Adipose tissue (tissue), 3 donors: ENCODE data around the gene FATE1. TPM values are rescaled to one million over a fixed set of nuclear protein-coding genes. Genes with fewer than 3 reads are reported as not detected.

ENCODE experiments used
- H3K27ac ChIP-seq: one replicate; pipeline ENCODE4 v1.5.1; 2013; ENCODE audit warnings: low read depth, low read length
- WGBS, 3 donors: extraction: QIAGEN DNeasy Blood & Tissue Kit; methylation state at CpG; one replicate each; pipeline ENCODE4 v1.1.7; 2013; 5-methylcytosine and 5-hydroxymethylcytosine counted together
- polyA plus RNA-seq, 3 donors: library from polyadenylated mRNA; stranded (reverse); fragments of 200-250 nt; gene quantifications; one replicate each; pipeline ENCODE4 v1.2.3, GENCODE V29; 2013
- donor health status: healthy with polysubstance abuse.
- donor health status: Bipolar disorder and iron deficiency.
- donor health status: healthy.

Gene FATE1
- polyA plus RNA-seq, 3 donors: 0.15 TPM; not detected in 2

DNA sequence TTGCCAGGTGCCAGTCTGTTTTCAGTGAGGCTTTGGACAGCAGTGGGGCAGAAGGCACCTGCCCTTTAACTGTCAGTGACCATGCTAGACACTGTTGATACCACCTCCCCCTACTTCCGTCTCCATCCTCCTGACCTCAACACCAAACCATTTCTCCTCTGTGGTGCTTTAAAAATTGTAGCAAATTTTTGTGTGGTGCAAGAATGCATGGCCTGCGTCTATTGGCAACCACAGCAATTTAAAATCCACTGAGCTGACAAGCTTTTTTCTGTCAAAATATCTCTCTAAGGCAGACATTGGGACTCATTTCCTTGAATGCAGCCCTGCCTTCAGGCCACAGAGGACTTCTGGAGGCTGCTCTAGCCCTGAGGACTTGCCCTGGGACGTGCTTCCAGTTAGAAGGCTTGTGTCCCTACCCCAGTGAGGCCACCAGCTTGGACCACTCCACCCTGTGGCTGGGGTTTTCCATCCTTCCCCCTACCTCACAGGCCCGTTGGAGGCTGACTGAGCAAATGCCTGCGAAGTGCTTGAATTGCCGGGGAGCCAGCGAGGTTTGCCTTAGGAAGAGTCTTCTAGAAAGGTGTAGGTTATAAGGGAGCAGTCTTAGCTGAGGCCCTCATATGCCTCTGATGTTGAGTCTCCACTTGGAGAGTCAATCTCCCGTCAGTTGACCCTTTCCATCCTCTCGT, 13.7 kb upstream of the FATE1 start:
- WGBS, 3 donors: 75 to 91% (median 84%) methylated on average over 9 of the region's 9 CpGs
- H3K27ac ChIP-seq: no peak overlapping the region

DNA sequence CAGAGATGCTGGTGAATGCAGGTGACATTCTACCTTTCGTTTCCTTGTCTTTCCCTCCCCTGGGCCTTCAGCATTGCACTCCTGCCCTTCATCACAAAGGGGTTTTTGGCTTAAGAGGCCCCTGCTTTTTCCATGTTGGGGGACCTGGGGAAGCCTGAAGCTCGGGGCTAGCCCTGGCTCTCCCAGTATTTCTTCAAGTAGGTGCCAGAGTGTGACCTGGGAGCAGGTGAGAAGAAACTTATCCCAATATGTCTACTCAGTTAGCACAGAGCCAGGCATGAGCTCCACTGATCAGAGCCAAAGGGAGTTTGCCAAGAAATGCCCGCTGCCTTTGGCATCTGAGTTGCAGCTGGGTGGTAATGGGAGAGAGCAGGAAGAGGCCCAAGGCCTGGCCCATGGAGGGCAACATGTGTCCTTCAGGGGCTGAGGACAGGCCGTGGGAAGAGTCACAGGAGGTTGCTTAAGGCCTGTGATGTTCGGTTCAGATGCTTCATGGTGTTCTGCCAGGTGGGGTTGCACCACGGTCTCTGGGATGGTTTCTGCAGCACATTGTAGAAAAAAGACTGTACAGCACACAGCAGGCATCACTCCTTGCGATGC, 13.0 kb upstream of the FATE1 start:
- WGBS, 3 donors: 56 to 73% (median 57%) methylated on average over 7 of the region's 7 CpGs
- no peak overlapping the region for H3K27ac ChIP-seq

DNA sequence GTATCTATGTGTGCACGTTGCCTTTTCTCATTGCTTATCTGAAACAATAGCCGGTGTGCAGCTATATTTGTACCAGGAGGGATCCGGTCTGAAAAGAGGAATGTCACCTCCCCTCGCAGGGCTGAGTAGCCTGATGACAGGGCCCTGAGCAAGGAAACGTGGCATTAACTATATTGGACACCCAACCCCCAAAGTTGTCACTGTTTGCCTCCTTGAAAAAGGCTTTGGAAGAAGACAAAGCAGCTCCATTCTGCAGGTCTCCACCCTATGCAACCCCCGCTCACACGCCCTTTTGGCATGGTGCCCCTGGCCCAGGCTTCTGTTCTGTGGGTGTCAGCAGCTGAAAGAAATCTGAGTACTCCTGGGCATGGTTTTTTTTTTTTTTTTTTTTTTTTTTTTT, 12.3 kb upstream of the FATE1 start:
- 10 to 39% (median 31%) methylated on average over 6 to 7 of the region's 7 CpGs for WGBS, 3 donors
- H3K27ac ChIP-seq: no peak overlapping the region

DNA sequence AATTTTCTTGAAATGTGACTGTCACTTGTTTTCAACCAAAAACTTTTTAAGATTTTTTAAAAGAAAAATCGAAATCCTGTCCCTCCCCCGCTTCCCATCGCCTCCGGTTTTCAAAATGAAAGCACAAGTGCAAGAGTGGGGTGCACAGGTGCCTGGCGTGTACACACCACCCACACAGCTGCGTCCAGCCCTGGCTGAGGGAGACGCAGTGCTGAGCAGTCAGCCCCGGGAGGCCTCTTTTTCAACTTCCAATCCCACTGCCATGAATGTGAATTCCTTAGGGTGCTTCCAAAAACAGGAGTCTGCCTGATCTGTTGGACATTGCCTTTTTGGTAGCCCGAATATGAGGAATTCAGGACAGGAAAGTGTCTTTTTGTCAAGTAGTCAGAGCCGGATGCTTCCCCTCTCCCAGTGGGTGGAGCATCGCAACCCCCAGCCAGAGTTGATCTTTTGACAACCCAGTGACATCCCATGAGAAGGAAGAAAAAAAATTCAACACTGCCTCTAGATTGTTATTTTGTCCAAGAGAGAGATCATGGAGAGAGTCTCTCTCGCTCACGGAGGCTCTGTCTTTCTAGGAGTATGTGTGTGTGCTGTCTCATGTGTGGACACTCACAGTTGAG, 11.7 kb upstream of the FATE1 start:
- 41 to 50% (median 48%) methylated on average over 10 to 13 of the region's 13 CpGs for WGBS, 3 donors
- no peak overlapping the region for H3K27ac ChIP-seq

DNA sequence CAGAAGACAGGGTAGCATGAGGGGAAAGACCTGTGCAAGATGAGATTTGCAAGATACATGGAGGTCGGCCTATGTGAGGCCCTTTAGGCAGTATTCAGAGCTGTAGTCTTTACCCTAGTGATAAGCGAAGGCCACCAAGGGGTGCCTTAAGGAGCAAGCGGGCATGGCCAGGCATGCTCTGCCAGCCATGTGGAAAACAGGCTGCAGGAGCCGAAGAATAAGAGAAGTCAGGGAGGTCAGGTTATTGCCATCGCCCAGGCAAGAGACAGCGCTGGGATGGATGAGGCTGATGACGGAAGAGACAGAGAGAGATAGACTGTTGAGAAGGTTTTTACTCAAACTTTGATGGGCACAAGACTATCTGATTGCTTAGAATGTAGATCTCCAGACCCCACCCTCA, 7.0 kb upstream of the FATE1 start:
- no peak overlapping the region for H3K27ac ChIP-seq
- WGBS, 3 donors: 82 to 89% (median 87%) methylated on average over 7 of the region's 7 CpGs

DNA sequence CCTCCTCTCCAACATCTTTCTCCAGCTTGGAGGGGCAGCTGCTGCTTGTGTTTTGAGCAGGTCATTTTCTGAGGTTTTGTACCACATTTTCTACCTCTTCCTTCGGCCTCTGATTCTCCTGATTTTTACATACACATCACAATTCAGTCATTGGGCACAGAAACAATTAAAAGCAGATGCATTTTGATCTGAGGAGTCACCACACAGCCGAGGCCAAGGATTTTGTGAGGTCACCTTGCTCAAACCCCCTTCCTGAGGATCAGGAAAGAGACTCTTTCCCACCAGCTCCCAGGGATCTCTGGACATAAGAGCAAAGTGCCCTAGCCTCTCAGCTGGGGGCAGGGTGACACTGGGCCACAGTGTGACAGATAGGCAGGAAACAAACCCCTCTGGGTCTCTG, 5.4 kb upstream of the FATE1 start:
- no peak overlapping the region for H3K27ac ChIP-seq
- WGBS, 3 donors: 51 to 72% (median 62%) methylated on average over 2 of the region's 2 CpGs

DNA sequence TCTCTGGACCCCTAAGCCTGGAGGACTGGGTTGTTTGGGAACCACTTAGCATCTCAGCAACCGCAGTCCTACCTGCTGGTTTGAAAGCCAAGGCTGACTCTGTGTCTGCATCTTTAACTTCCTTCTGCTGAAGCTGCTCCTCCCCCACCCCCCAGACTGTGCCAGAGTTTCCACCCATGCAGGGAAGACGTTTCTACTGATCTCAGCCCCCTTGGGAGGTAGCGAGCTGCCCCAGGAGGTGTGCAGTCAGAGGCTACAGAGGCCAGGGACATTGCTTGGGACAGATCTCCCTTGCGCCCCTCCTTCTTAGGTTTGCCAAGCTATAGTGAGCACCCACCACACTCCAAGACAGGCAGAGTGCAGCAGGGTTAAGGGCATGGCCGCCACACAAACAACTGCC, 4.7 kb upstream of the FATE1 start:
- 37 to 57% (median 47%) methylated on average over 4 to 5 of the region's 5 CpGs for WGBS, 3 donors
- no peak overlapping the region for H3K27ac ChIP-seq

DNA sequence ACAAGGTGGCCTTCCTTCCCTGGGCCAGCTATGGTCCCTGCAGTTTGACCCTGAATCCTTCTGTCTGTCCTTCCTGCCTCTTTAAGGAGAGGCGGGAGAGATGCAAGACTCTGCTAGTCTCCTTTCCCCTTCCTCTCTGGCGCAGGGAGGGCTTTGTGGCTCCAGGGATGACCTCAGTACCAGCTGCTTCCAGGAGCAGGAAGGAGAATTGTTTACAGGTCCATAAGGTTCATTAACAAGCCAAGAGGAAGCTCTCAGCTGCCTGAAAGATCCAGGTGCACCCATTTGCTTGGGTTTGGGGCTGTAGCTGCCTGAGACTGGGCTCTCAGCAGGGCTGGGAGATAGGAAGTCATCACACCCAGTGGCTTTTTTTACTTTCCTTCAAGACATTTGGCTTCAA, 4.0 kb upstream of the FATE1 start:
- H3K27ac ChIP-seq: no peak overlapping the region

DNA sequence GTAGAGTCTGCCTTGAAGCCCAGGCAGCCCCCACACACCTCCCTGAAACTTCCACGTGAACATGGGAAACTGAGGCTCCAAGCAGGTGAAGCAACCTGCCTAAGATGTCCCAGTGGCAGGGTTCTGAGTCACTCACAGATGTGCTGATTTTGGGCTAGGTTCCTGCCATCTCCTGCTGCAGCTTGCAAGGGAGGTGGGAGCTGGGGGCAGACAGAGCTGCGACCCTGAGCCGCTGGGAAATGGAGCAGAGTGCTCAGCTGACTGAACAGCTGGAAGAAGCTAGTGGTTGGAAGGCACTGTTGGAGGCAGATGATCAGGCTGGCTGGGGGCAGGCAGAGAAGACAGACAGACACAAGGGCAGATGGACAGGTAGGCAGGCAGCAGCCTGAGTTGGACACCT, 3.6 kb upstream of the FATE1 start:
- WGBS, 3 donors: 44 to 56% (median 46%) methylated on average over 3 of the region's 3 CpGs
- H3K27ac ChIP-seq: no peak overlapping the region

More for the DNA sequence above, 4.0 kb upstream of the FATE1 start:
- 10 to 26% (median 20%) methylated on average over 1 to 2 of the region's 2 CpGs for WGBS, 3 donors

DNA sequence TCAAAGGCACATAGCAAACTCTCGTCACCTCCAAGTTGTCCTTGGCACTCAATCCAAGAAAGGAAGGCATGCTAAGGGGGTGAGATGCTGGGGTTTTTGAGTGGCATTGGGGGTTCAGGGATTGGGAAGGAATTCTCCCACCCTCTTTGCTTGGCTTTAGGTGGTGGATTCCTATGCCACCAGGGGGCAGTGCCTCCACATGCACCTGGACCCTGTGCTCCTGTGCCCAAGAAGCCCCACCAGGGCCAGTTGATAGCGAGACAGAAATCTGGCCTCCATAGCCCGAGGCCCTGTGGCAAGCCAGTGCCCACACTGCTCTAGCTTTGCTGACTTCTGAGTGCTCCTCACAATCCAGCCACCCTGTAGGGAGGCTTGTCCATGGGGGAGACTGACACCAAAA, 2.0 kb upstream of the FATE1 start:
- no peak overlapping the region for H3K27ac ChIP-seq
- 53 to 64% (median 63%) methylated on average over 3 of the region's 3 CpGs for WGBS, 3 donors

DNA sequence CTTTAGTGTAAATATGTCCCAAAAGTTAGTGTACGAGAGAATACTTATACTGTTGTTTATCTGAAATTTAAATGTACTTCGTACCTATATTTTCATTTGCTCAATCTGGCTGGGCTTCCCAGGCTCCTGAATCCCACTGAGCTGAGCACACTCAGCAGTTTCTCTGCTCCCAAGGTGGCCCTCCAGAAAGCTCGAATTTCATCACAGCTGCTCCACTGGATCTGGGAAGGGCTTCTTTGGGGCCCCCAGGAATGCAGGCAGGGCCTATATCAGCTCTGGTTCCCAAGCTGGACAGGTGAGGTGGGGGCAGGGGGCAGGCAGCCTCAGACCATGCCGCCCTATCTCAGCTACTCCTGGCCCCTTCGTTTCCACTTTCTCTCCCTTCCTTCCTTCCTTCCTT, 1.5 kb upstream of the FATE1 start:
- H3K27ac ChIP-seq: no peak overlapping the region
- WGBS, 3 donors: 58 to 75% (median 60%) methylated on average over 4 to 5 of the region's 5 CpGs

DNA sequence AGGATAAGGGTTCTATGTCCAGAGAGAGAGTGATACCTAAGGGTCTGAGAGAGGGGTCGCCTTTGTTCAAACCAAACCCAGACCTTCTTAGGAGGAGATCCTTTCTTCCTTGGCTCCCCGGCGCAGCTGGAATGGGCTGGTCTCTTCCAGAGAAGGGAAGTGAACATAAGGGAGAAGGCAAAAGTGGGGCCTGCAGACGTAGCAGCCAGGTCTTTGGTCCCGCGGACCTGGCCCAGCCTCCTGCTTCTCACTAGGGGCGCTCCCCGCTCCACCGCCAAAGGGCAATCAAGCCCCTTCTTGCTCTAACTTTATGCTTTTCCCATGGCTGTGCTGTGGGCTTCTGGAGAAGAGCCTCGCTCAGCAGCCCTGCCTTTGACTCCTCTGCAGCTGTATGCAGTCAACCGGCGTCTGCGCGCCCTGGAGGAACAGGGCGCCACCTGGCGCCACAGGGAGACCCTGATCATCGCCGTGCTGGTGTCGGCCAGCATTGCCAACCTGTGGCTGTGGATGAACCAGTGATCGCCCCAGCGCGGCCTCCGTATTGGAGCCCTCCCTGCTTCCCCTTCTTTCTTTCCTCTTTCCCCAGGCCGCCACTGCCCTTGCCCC, 6.5 kb downstream of the FATE1 start:
- no peak overlapping the region for H3K27ac ChIP-seq
- WGBS, 3 donors: 19 to 71% (median 65%) methylated on average over 17 to 24 of the region's 24 CpGs

DNA sequence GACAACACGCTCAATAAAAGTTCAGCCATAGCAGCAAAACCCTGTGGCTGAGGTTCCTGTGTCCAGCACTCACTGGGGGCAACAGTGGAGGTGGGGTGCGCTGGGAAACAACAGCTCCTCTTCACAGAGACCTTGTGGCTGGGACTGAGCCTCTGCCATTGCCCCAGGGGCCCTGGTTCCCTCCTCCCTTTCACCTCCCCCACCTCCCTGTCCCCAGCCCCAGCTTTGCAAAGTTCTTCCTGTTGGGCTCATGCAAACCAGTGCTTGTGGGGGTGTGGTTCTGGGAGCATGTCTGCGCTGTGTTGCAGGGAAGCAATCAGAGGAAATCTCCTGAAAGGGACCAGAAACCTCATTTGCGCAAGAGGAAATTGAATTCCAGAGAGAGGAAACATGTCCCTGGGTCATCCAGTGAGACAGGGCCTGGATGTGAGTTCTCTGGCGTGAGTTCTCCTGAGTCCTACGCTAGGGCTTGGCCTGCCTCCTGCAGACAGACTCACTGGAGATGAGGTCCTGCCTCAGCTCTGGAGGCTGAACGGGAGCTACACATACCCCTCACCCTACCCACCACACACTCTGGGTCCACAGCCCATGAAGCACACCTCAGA, 7.4 kb downstream of the FATE1 start:
- 58 to 79% (median 65%) methylated on average over 6 to 7 of the region's 7 CpGs for WGBS, 3 donors
- no peak overlapping the region for H3K27ac ChIP-seq

DNA sequence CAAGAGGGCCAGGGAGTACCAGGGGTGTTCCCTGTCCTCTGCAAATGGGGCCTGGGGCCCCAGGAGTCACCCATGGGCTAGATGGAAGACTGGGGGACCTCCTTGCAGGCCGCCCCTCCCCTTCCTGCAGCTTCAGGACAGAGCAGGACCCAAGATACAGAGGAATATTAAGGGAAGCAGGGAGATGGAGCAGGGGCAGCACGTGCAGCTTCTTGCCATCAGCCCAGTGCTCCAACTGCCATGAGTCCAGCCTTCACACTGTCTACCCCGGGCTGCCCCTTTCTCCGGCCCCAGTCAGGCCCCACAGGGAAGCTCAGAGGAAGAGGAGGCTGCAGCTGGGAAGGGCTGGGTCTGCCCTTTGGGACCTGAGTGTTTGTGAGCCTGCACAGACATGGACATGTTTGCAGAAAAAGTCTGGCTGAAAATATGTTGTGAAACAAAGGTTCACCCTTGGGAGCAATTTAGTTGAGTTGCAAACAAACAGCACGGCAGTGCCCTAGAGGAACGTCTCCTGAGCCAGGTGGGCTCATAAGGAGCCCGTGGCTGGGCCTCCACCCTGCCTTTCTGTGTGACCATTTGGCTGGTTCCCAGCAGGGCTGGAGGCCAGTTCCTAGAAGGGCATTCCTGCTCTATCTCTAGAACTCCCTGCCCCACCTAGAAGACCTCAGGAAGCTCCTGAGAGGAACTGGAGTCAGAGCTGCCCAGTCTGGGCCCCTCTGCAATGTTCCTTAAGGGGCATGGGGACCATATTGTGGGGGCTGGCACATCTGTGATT, 8.9 kb downstream of the FATE1 start:
- 46 to 61% (median 57%) methylated on average over 5 to 7 of the region's 7 CpGs for WGBS, 3 donors
- no peak overlapping the region for H3K27ac ChIP-seq

DNA sequence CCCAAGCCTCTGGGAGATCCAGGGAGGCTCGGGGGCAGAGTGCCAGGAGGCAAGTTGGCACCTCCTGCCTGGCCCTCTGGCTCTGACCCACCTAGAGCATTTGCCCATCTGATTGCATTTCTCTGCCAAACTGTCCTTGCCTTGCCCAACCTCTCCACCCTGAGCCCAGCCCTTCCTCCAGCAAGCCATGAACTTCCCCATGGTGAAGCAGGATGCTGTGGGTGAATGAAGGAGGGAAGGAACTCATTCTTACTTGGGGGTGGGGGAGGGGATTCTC, 9.4 kb downstream of the FATE1 start:
- 20 to 38% methylated on average over 1 of the region's 1 CpG; no CpG with 5 or more reads in 1 of the 3 donors for WGBS, 3 donors
- H3K27ac ChIP-seq: no peak overlapping the region

DNA sequence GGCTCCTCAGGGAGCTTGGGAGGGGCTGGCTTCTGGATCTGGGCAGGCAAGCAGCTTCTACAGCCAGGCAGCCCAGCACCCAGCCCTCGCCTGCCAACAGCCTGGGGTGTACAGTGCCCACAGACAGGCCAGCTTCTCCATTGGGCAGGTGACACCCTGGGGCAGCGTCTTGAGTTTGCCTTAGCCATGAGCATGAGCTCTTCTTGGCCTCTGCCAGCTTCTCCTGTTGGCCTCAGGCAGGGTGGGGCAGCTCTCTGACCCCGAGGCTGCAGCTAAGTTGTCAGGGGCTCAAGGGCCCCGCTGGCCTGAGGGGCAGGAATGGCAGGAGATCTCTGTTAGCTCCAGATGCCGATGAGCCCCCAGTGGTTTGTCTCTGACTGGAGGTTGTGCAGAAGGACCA, 10.9 kb downstream of the FATE1 start:
- no peak overlapping the region for H3K27ac ChIP-seq
- WGBS, 3 donors: 75 to 92% (median 80%) methylated on average over 3 to 5 of the region's 5 CpGs

DNA sequence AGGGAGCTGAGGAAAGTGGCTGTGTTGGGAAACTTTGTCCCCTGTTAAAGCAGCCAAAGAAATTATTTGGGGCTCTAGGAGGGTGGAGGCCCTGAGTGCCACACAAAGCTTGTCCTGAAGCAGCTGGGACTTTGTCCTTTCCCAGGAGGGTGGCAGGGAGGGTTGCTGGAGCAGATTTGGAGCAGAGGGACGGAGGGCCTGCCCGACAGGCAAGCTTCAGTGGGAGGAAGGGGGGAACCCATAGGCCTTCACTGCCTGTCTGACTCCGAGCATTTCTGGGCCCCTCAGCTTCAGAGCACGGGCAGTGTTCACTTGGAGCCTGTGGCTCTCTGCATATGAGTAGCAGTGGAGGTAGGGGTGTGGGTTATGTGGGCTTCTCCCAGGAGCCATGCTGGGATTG, 11.5 kb downstream of the FATE1 start:
- WGBS, 3 donors: 80 to 96% (median 85%) methylated on average over 4 of the region's 4 CpGs
- no peak overlapping the region for H3K27ac ChIP-seq

DNA sequence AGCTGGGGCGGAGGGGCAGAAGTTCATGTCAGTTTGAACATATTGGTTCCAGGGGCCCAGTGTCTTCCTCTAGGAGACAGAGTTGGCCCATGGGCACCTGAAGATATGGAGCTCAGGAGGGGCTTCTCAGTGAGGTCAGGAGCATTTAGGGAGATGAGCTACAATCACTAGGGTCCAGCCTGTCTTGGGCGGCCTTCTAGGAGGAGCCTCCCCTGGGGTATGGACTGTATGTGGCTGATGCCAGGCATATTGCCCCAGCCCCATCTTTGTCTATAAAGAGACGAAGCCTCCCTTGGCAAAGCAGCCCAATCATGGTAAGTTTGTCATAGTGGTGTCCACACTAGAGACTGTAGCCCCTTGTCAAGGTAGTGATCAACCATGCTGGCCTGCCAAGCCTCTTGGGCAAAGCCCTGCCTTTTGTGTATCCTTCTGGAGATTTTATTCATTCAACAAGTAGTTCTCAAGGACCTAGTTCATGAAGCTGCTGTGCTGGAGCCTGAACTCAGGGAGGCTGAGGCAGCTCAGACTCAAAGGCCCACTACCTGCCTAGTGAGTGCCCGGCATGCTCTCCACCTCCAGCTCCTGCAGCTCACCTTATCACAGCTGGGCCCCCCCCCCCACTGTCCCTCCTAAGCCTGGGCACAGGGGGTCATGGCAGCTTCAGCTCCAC, 13.4 kb downstream of the FATE1 start:
- 79 to 93% (median 91%) methylated on average over 3 to 4 of the region's 4 CpGs for WGBS, 3 donors
- no peak overlapping the region for H3K27ac ChIP-seq
